ENCODE results near the gene PABPC1L. TPM values are rescaled to one million over a fixed set of nuclear protein-coding genes. Genes with fewer than 3 reads are reported as not detected.
A peak's percentile ranks its signal among the peaks of the same experiment; 100 is the strongest.

PABPC1L gene
- total RNA-seq, 6 donors from 2014 or later: 15.7 to 130 (median 43.7) TPM

- 78 to 89% methylated on average over 1 of the region's 1 CpG for WGBS, 2 donors
- Histone ChIP-seq H3K36me3 (peaks cover 0 to 39% (median 8%) of the 10 kb centered on the region in 4 donors), H3K9me3 (no peaks in the 10 kb centered on the region), H3K4me3 (no peak overlapping the region), H3K27ac (peak overlapping the region in 1 of 4 donors; percentile 5), H3K4me1 (peaks cover 26 to 41% (median 33%) of the 10 kb centered on the region in 4 donors), H3K27me3 (no peaks in the 10 kb centered on the region)
- ATAC-seq (ENCODE audit: low FRiP score in 2 of 2) (no peak), DNase-seq (no peak)
- no peak for TF ChIP-seq EP300 (IDR thresholded peaks at IDR 0.05)
- no peak for TF ChIP-seq POLR2AphosphoS5 (IDR thresholded peaks at IDR 0.05)
- TF ChIP-seq CTCF (IDR thresholded peaks at IDR 0.05): no peak
- TF ChIP-seq POLR2A (IDR thresholded peaks at IDR 0.05): no peak
These were observed 78.8 kb downstream of the PABPC1L start for GRCh38 chr20:44988631-44989171.

Other genes with a start within 250 kb of the PABPC1L start
- 100 to 1,000 TPM in 3 of 6 donors, 10 to 100 TPM in 3; 44.9 to 168 (median 122) TPM for gene CCN5, start 194.7 kb upstream of the PABPC1L start, total RNA-seq
- 1 to 10 TPM; 1.0 to 2.7 (median 1.7) TPM for gene KCNK15, start 164.2 kb upstream of the PABPC1L start, total RNA-seq
- gene RIMS4, start 99.5 kb upstream of the PABPC1L start, total RNA-seq: 1 to 10 TPM; 1.0 to 2.2 (median 2.1) TPM
- gene YWHAB, start 24.4 kb upstream of the PABPC1L start, total RNA-seq: 100 to 1,000 TPM in 4 of 6 donors, 10 to 100 TPM in 2; 61.0 to 201 (median 123) TPM
- 10 to 100 TPM in 5 of 6 donors, 1 to 10 TPM in 1; 6.2 to 26.1 (median 13.5) TPM for gene TOMM34, start 50.3 kb downstream of the PABPC1L start, total RNA-seq
- 10 to 100 TPM; 31.0 to 76.1 (median 44.1) TPM for gene STK4, start 56.5 kb downstream of the PABPC1L start, total RNA-seq
- gene KCNS1, start 191.1 kb downstream of the PABPC1L start, total RNA-seq: 1 to 10 TPM in 5 of 6 donors, under 1 TPM in 1; 0.69 to 4.7 (median 2.6) TPM
- 1 to 10 TPM in 1 of 6 donors, under 1 TPM in 1, not detected in 4; 0.57 to 2.0 TPM for gene WFDC5, start 205.1 kb downstream of the PABPC1L start, total RNA-seq
- 1 to 10 TPM in 4 of 6 donors, under 1 TPM in 1, not detected in 1; 0.67 to 7.1 (median 5.0) TPM for gene WFDC12, start 214.4 kb downstream of the PABPC1L start, total RNA-seq

Measured in upper lobe of left lung (tissue), 6 donors.